Fibroblast of mammary gland (primary cell): Measurements from ENCODE around the gene ATF2.

Experiments used
- DNase-seq: peaks from one replicate; pipeline ENCODE4 v3.0.0-alpha.2; 2010; ENCODE audit warnings: low read depth
- H3K4me3 ChIP-seq: 2 replicates; pipeline ENCODE4 v1.5.1; 2011; ENCODE audit warnings: low read depth, mild to moderate bottlenecking, low read length, moderate library complexity; ENCODE audit not compliant: control insufficient read depth
- CTCF ChIP-seq: conservative IDR thresholded peaks from 2 replicates; pipeline ENCODE4 v1.5.1; 2011; ENCODE audit warnings: low read depth, low read length, inconsistent platforms; ENCODE audit not compliant: control insufficient read depth, insufficient read depth

ATF2 gene

GRCh38 chr2:175167792-175168563 is at the start of gene ATF2:
Gene ATF2 (minus strand): TSS chr2:175168203. CDS start chr2:175136443, 31,760 bp downstream.
- peak within 1 kb of the TSS; percentile 100 for H3K4me3 ChIP-seq
- DNase-seq: peak; percentile 99
- no peak for TF ChIP-seq CTCF

- no peak for DNase-seq
- H3K4me3 ChIP-seq: no peak overlapping the region
- TF ChIP-seq CTCF: no peak
Observed at GRCh38 chr2:175207741-175208438, 39.9 kb upstream of the ATF2 start.

GRCh38 chr2:175206866-175207265 is 38.9 kb upstream of the ATF2 start:
- no peak for TF ChIP-seq CTCF
- H3K4me3 ChIP-seq: no peak overlapping the region
- no peak for DNase-seq

- H3K4me3 ChIP-seq: no peak overlapping the region
- TF ChIP-seq CTCF: no peak
- DNase-seq: peak; percentile 43
Observed at GRCh38 chr2:175205523-175205922, 37.5 kb upstream of the ATF2 start.

- peak; percentile 39 for DNase-seq
Observed at GRCh38 chr2:175203621-175204496, 35.9 kb upstream of the ATF2 start.

More at GRCh38 chr2:175203621-175204496, 35.9 kb upstream of the ATF2 start:
- H3K4me3 ChIP-seq: no peak overlapping the region
- TF ChIP-seq CTCF: peak; percentile 49
